DND-41 (cell line): Measurements from ENCODE around the gene KRTAP2-2.

Source experiments
- CTCF ChIP-seq: IDR thresholded peaks from 2 replicates; pipeline ENCODE4 v1.5.1; 2012; ENCODE audit warnings: borderline replicate concordance, low read length, moderate library complexity, mild to moderate bottlenecking; ENCODE audit not compliant: poor library complexity, severe bottlenecking; ENCODE audit errors: extremely low read depth
- EZH2 ChIP-seq: IDR thresholded peaks from 3 replicates; pipeline ENCODE4 v1.6.1; 2012; ENCODE audit warnings: borderline replicate concordance, low read depth, mild to moderate bottlenecking, moderate library complexity, low read length, inconsistent platforms; ENCODE audit not compliant: severe bottlenecking

DNA sequence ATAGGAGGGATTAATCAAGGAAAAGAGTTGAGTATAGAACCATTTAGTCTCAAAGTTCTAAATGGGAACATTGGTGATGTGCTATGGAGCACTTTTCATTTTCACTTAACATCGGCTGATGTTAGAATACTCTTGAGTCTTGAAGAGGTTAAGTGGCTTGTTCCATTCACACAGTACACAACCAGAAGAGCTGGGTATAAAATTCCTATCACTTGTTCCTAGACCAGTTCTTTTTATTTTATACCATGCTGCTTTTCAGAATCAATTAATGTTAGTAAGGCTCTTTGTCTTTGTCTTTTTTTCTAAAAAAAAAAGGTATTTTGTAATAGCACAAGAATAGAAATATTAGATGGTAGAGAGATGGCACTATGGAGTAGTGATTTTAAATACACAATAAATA lies 12.1 kb downstream of the KRTAP2-2 start:
- TF ChIP-seq CTCF = no peak
- no peak for TF ChIP-seq EZH2
